22Rv1 (cell line): ENCODE results near the gene ARHGAP26.

Experiments
- H3K27ac ChIP-seq: fragments of 450-650 bp; 2 replicates; pipeline ENCODE4 v1.5.1; 2017
- CTCF ChIP-seq: fragments of 450-650 bp; IDR thresholded peaks from 2 replicates; pipeline ENCODE4 v1.5.1; 2017; ENCODE audit warnings: mild to moderate bottlenecking
- ZFX ChIP-seq: fragments of 450-650 bp; IDR thresholded peaks from 2 replicates; pipeline ENCODE4 v1.6.1; 2017; ENCODE audit warnings: antibody characterized with exemption, borderline replicate concordance

The ARHGAP26 gene

GRCh38 chr5:143056792-143057579, 286.8 kb downstream of the ARHGAP26 start:
- H3K27ac ChIP-seq = no peak overlapping the region
- TF ChIP-seq ZFX = no peak
- TF ChIP-seq CTCF = no peak

- H3K27ac ChIP-seq = no peak overlapping the region
- no peak for TF ChIP-seq CTCF
- TF ChIP-seq ZFX = no peak
Measured at GRCh38 chr5:143057580-143057999, 287.4 kb downstream of the ARHGAP26 start.

GRCh38 chr5:143059355-143059754, 289.2 kb downstream of the ARHGAP26 start:
- no peak overlapping the region for H3K27ac ChIP-seq
- TF ChIP-seq ZFX = no peak
- TF ChIP-seq CTCF = no peak

GRCh38 chr5:143059976-143060765, 290.0 kb downstream of the ARHGAP26 start:
- TF ChIP-seq ZFX (no peak), CTCF (no peak)
- no peak overlapping the region for H3K27ac ChIP-seq

- H3K27ac ChIP-seq = no peak overlapping the region
- no peak for TF ChIP-seq CTCF
- no peak for TF ChIP-seq ZFX
Measured at GRCh38 chr5:143061161-143061945, 291.2 kb downstream of the ARHGAP26 start.

GRCh38 chr5:143062379-143062778, 292.2 kb downstream of the ARHGAP26 start:
- no peak overlapping the region for H3K27ac ChIP-seq
- TF ChIP-seq ZFX (no peak), CTCF (no peak)
